Colonic mucosa (tissue), 4 donors: ENCODE results near the gene MAL. TPM values are rescaled to one million over a fixed set of nuclear protein-coding genes. Genes with fewer than 3 reads are reported as not detected.

Experiments used
- DNase-seq: peaks from one replicate; pipeline ENCODE4 v3.0.0-alpha.2; 2020
- H3K27ac ChIP-seq: fragments of 200-600 bp; one replicate; pipeline ENCODE4 v1.8.0; 2021
- H3K27me3 ChIP-seq: fragments of 200-600 bp; one replicate; pipeline ENCODE4 v1.8.0; 2021
- H3K36me3 ChIP-seq: fragments of 200-600 bp; one replicate; pipeline ENCODE4 v1.8.0; 2021
- H3K4me1 ChIP-seq: fragments of 200-600 bp; one replicate; pipeline ENCODE4 v1.8.0; 2021; ENCODE audit warnings: mild to moderate bottlenecking
- H3K4me3 ChIP-seq: fragments of 200-600 bp; one replicate; pipeline ENCODE4 v1.8.0; 2021
- H3K9ac ChIP-seq, 2 donors: one replicate each; pipeline ENCODE4 v1.7.0; 2013; ENCODE audit warnings: control low read depth in 2 of 2, low read depth in 2 of 2, low read length in 2 of 2
- H3K9me3 ChIP-seq: fragments of 200-600 bp; one replicate; pipeline ENCODE4 v1.8.0; 2021
- CTCF ChIP-seq: fragments of 200-600 bp; IDR thresholded peaks from one replicate; pipeline ENCODE4 v1.8.0; 2022; ENCODE audit warnings: antibody characterized with exemption, mild to moderate bottlenecking
- intact Hi-C: fragments of 100-400 bp; cut with DNase I; formaldehyde crosslinking; loops from one replicate; pipeline ENCODE4 v1.14.1; 2022
- total RNA-seq, 2 donors: library from RNA; stranded (reverse); fragmentation: NEBNext Ultra II Directional in 1 of 2; extraction: Animal tissue kit (Norgen Biotek cat#: 25700) in 1 of 2; gene quantifications; one replicate each; pipeline ENCODE4 v1.2.1, GENCODE V29; 2021
- donor health status: healthy.
- donor health status: DM: no; HTN: no; CAD: no.
- donor health status: DM: no; HTN: no; CAD: no.

Gene MAL
- total RNA-seq, 2 donors from 2014 or later, result 0.54 to 3.5 TPM

GRCh38 chr2:95014126-95014708, 11.3 kb upstream of the MAL start:
- no peaks in the 10 kb centered on the region for H3K27me3 ChIP-seq
- no peak overlapping the region for H3K27ac ChIP-seq
- H3K4me3 ChIP-seq, result no peak overlapping the region
- DNase-seq, result no peak
- H3K9ac ChIP-seq, result no peak overlapping the region
- H3K4me1 ChIP-seq, result no peaks in the 10 kb centered on the region
- no peaks in the 10 kb centered on the region for H3K36me3 ChIP-seq
- intact Hi-C loops, result no loop called here
- TF ChIP-seq CTCF, result no peak
- H3K9me3 ChIP-seq, result no peaks in the 10 kb centered on the region

GRCh38 chr2:95015261-95015912, 10.1 kb upstream of the MAL start:
- TF ChIP-seq CTCF, result no peak
- intact Hi-C loops, result no loop called here
- Histone ChIP-seq H3K4me3 (no peak overlapping the region), H3K27ac (no peak overlapping the region), H3K27me3 (no peaks in the 10 kb centered on the region), H3K4me1 (no peaks in the 10 kb centered on the region), H3K36me3 (no peaks in the 10 kb centered on the region), H3K9ac (no peak overlapping the region), H3K9me3 (no peaks in the 10 kb centered on the region)
- no peak for DNase-seq

GRCh38 chr2:95016616-95017015, 8.9 kb upstream of the MAL start:
- no peak for DNase-seq
- no peak overlapping the region for H3K9ac ChIP-seq
- no peaks in the 10 kb centered on the region for H3K9me3 ChIP-seq
- no peak overlapping the region for H3K4me3 ChIP-seq
- intact Hi-C loops, result no loop called here
- H3K27ac ChIP-seq, result no peak overlapping the region
- no peak for TF ChIP-seq CTCF
- H3K27me3 ChIP-seq, result no peaks in the 10 kb centered on the region
- H3K4me1 ChIP-seq, result no peaks in the 10 kb centered on the region
- no peaks in the 10 kb centered on the region for H3K36me3 ChIP-seq

GRCh38 chr2:95017071-95017501, 8.4 kb upstream of the MAL start:
- Histone ChIP-seq H3K36me3 (no peaks in the 10 kb centered on the region), H3K27ac (no peak overlapping the region), H3K9me3 (no peaks in the 10 kb centered on the region), H3K4me1 (no peaks in the 10 kb centered on the region), H3K27me3 (no peaks in the 10 kb centered on the region), H3K9ac (no peak overlapping the region), H3K4me3 (no peak overlapping the region)
- TF ChIP-seq CTCF, result no peak
- no peak for DNase-seq
- intact Hi-C loops, result no loop called here

GRCh38 chr2:95017836-95018235, 7.7 kb upstream of the MAL start:
- no peak for TF ChIP-seq CTCF
- no peak overlapping the region for H3K9ac ChIP-seq
- no peak for DNase-seq
- H3K27ac ChIP-seq, result no peak overlapping the region
- H3K4me3 ChIP-seq, result no peak overlapping the region
- no peaks in the 10 kb centered on the region for H3K36me3 ChIP-seq
- no peaks in the 10 kb centered on the region for H3K4me1 ChIP-seq
- intact Hi-C loops, result no loop called here
- H3K27me3 ChIP-seq, result no peaks in the 10 kb centered on the region
- no peaks in the 10 kb centered on the region for H3K9me3 ChIP-seq
